Measurements from ENCODE around the gene ATG5.

DNA sequence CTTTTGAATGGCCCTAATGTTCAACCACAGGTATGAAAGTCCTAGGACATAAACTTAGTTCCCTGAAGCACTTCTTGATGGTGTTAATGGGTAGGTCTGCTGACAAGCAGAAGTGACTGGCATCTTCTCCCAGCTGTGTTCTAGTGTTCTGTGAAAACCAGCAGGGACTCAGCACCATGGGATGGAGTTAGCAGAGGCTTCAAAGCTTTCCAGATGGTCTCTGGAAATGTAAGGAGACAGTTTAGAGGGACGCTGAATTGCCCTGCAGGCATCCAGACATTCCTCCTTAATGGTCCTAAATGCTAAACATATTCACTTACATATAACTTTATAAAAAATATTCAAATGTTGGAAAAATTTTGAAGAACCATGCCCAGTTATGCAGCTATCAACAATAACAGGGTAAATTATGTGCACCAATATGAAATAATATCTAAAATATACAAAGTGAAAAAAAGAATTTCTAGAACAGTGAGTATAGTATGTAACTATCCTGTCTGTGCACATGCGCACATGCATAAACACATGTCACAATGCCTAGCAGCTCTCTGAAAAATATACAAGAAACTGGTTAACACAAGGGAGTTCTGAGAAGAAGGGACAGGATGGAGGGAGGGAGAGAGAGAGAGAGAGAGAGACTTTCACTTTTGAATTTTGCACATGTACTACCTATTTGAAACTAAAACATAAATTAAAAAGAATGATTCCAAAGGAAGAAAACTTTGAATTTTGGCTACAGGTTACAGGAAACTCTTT is 152.3 kb downstream of the ATG5 start:
- no peak for TF ChIP-seq YY1 (IDR thresholded peaks at IDR 0.05; ENCODE audit: insufficient read depth, insufficient read length)
- no peak for TF ChIP-seq SUZ12 (IDR thresholded peaks at IDR 0.05; ENCODE audit: extremely low read depth, insufficient read depth, insufficient read length)

Data from NT2/D1 (cell line).